Measurements from ENCODE around the gene ASS1. TPM values are rescaled to one million over a fixed set of nuclear protein-coding genes. Genes with fewer than 3 reads are reported as not detected.

The ASS1 gene
- total RNA-seq, 2 donors from 2014 or later, result 380 to 511 TPM

DNA sequence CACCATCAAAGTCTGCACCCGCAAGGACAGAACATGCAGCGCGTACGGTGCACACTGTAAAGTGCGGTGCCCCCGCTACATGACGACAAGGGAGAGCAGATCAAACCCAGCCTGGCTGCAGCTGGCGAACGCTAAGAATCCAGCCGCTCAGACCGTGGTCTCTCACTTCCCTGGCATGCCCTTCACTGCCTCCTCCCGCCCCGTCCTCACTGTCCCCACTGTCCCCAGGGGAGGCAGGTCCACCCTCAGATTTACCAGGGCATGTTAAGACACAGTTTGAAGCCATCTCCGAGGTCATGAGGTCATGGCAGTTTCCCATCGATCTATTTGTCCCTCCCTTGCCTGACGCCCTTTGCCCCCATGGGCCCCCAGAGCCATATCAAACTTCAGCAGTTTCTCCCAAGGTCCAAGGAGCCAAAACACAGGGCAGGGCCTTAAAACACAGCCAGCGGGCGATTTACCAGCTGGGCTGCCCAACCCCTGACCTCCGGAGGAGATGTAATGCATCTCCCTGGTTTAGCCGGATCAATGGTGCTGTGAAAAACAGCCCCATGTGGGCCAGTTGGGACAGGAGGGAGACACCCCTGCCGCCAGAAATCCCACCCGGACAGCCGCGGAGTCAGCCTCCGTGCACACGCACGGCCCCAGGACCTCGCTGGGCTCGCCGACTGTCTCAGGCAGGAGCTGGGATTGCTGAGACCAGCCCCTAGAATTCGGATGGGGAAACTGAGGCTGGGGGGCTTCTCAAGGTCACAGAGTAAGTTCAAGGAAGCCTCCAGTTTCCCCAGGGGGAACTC lies 82.3 kb downstream of the ASS1 start:
- DNase-seq, result no peak

DNA sequence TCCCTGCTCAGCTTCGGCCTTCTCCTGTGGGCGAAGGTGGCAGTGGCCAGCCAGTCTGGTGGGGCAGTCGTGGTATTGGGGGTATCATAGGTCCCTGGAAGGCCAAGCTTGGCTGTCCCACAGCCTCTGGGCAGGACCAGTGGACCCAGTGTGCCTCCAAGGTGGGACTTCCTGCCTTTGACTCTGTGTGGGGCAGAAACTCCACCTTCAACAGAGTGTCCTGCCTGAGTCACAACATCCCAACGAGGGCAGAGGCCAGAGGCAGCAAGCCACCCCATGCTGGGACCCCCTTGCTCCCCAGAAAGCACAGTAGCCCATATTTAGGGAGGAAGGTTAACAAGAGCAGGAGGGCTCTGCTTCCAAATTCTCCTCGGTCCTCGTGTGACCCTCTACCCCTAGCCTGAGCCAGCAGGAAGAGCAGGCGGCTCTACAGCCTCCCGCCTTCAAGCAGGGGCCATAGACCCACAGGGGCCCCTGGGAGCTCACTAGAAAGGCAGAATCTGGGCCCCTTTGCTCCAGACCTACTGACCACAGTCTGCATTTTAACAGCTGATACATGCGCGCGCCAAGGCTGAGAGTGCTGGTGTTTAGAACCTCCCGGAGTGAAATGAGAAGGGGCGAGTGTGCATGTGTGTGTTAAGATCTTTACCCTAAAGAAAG lies 83.0 kb downstream of the ASS1 start:
- Histone ChIP-seq H3K4me1 (no peaks in the 10 kb centered on the region), H3K9me3 (no peaks in the 10 kb centered on the region), H3K4me3 (no peak overlapping the region), H3K27me3 (no peaks in the 10 kb centered on the region), H3K9ac (ENCODE audit: low read depth in 2 of 2, low read length in 2 of 2) (no peak overlapping the region), H3K36me3 (no peaks in the 10 kb centered on the region), H3K27ac (no peak overlapping the region)
- intact Hi-C loops (cut with DNase I), result no loop called here
- no peak for DNase-seq
- TF ChIP-seq, protein P1, sequence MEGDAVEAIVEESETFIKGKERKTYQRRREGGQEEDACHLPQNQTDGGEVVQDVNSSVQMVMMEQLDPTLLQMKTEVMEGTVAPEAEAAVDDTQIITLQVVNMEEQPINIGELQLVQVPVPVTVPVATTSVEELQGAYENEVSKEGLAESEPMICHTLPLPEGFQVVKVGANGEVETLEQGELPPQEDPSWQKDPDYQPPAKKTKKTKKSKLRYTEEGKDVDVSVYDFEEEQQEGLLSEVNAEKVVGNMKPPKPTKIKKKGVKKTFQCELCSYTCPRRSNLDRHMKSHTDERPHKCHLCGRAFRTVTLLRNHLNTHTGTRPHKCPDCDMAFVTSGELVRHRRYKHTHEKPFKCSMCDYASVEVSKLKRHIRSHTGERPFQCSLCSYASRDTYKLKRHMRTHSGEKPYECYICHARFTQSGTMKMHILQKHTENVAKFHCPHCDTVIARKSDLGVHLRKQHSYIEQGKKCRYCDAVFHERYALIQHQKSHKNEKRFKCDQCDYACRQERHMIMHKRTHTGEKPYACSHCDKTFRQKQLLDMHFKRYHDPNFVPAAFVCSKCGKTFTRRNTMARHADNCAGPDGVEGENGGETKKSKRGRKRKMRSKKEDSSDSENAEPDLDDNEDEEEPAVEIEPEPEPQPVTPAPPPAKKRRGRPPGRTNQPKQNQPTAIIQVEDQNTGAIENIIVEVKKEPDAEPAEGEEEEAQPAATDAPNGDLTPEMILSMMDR (IDR thresholded peaks at IDR 0.05), result no peak

More for the DNA sequence above, 82.3 kb downstream of the ASS1 start:
- H3K9me3 ChIP-seq, result no peaks in the 10 kb centered on the region
- H3K4me3 ChIP-seq, result no peak overlapping the region
- TF ChIP-seq, protein P1 (IDR thresholded peaks at IDR 0.05), result no peak
- no peaks in the 10 kb centered on the region for H3K36me3 ChIP-seq
- no peak overlapping the region for H3K9ac ChIP-seq (ENCODE audit: low read depth in 2 of 2, low read length in 2 of 2)
- intact Hi-C loops (cut with DNase I), result no loop called here
- H3K27ac ChIP-seq, result no peak overlapping the region
- no peaks in the 10 kb centered on the region for H3K27me3 ChIP-seq
- H3K4me1 ChIP-seq, result no peaks in the 10 kb centered on the region

DNA sequence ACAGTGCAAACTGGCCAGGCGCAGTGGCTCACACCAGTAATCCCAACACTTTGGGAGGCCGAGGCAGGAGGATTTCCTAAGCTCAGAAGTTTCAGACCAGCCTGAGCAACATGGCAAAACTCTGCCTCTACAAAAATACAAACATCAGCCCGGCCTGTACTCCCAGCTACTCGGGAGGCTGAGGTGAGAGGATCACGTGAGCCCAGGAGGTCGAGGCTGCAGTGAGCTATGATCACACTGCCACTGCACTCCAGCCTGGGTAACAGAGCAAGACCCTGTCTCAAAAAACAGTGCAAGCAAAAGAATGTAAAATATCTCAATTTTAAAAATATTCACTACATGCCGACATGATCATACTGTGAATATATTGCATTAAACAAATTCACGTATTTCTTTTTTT lies 83.9 kb downstream of the ASS1 start:
- intact Hi-C loops (cut with DNase I), result no loop called here
- Histone ChIP-seq H3K27ac (no peak overlapping the region), H3K9me3 (no peaks in the 10 kb centered on the region), H3K36me3 (no peaks in the 10 kb centered on the region), H3K27me3 (no peaks in the 10 kb centered on the region), H3K4me1 (no peaks in the 10 kb centered on the region), H3K9ac (ENCODE audit: low read depth in 2 of 2, low read length in 2 of 2) (no peak overlapping the region), H3K4me3 (no peak overlapping the region)
- TF ChIP-seq, protein P1 (IDR thresholded peaks at IDR 0.05), result no peak
- no peak for DNase-seq

DNA sequence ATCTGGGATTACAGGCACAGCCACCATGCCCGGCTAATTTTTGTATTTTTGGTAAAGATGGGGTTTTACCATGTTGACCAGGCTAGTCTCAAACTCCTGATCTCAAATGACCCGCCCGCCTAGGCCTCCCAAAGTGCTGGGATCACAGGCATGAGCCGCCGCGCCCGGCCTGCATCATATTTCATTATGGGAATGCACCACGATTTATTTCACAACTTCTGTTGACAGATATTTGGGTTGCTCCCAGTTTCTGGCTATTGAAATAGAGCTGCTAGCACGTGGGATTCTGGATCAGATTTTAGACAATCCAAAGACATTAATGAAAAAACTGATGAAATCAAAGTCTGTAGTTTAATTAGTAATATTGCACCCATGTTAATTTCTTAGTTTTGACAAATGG lies 86.2 kb downstream of the ASS1 start:
- H3K9ac ChIP-seq (ENCODE audit: low read depth in 2 of 2, low read length in 2 of 2), result no peak overlapping the region
- H3K27me3 ChIP-seq, result peaks cover 17% of the 10 kb centered on the region
- no peaks in the 10 kb centered on the region for H3K9me3 ChIP-seq
- no peaks in the 10 kb centered on the region for H3K4me1 ChIP-seq
- intact Hi-C loops (cut with DNase I), result no loop called here
- no peaks in the 10 kb centered on the region for H3K36me3 ChIP-seq
- no peak overlapping the region for H3K4me3 ChIP-seq
- no peak for DNase-seq
- no peak overlapping the region for H3K27ac ChIP-seq
- TF ChIP-seq, protein P1 (IDR thresholded peaks at IDR 0.05), result no peak

DNA sequence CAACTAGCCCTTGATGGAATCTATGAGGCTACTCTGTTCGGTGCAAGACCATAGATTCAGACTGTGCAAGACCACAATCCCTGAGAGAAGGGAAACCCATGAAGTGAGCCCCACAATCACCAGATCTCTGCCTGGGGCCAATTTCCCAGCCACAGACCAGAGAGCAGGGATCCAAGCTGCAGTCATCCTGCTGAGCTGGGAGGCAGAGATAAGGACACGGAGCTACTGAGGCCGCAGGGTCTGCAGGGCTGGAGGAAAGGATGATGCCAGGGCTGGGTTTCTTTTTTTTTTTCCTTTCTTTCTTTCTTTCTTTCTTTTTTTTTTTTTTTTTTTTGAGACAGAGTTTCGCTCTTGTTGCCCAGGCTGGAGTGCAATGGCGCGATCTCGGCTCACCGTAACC lies 86.9 kb downstream of the ASS1 start:
- intact Hi-C loops (cut with DNase I), result no loop called here
- TF ChIP-seq, protein P1 (IDR thresholded peaks at IDR 0.05), result no peak

More for the DNA sequence above, 86.9 kb downstream of the ASS1 start:
- Histone ChIP-seq H3K27me3 (peaks cover 24% of the 10 kb centered on the region), H3K27ac (no peak overlapping the region), H3K9ac (ENCODE audit: low read depth in 2 of 2, low read length in 2 of 2) (no peak overlapping the region), H3K36me3 (no peaks in the 10 kb centered on the region), H3K4me3 (no peak overlapping the region), H3K9me3 (no peaks in the 10 kb centered on the region), H3K4me1 (no peaks in the 10 kb centered on the region)
- no peak for DNase-seq

All from colonic mucosa (tissue), 4 donors.